OCI-LY1 (cell line): Measurements from ENCODE around the gene NELL1.

ENCODE experiments used
- H2AFZ ChIP-seq: fragments of 200-600 bp; sonication (generic), shearing (Covaris generic); 2 replicates; pipeline ENCODE4 v1.6.0; 2014; ENCODE audit warnings: antibody characterized with exemption, mild to moderate bottlenecking, low read length
- H3F3A ChIP-seq: fragments of 200-600 bp; sonication (generic), shearing (Covaris generic); 2 replicates; pipeline ENCODE4 v1.6.0; 2014; ENCODE audit warnings: mild to moderate bottlenecking, antibody characterized with exemption, low read length, moderate library complexity; ENCODE audit not compliant: insufficient read depth
- H3K27ac ChIP-seq: fragments of 200-600 bp; sonication (generic); 2 replicates; pipeline ENCODE4 v1.5.1; 2014; ENCODE audit warnings: low read length, mixed run types, mild to moderate bottlenecking, low read depth; ENCODE audit not compliant: poor library complexity, severe bottlenecking
- H3K27me3 ChIP-seq: fragments of 200-600 bp; sonication (generic); 2 replicates; pipeline ENCODE4 v1.6.0; 2014; ENCODE audit warnings: antibody characterized with exemption, mild to moderate bottlenecking, low read length, moderate library complexity; ENCODE audit not compliant: insufficient read depth
- H3K36me3 ChIP-seq: fragments of 200-600 bp; sonication (generic); 2 replicates; pipeline ENCODE4 v1.6.1; 2014; ENCODE audit warnings: mild to moderate bottlenecking, antibody characterized with exemption, low read length, moderate library complexity, mixed read lengths; ENCODE audit not compliant: insufficient read depth
- H3K4me1 ChIP-seq: fragments of 200-600 bp; sonication (generic); 2 replicates; pipeline ENCODE4 v1.5.1; 2014; ENCODE audit warnings: mild to moderate bottlenecking, low read length, moderate library complexity; ENCODE audit not compliant: insufficient read depth, severe bottlenecking
- H3K4me2 ChIP-seq: fragments of 200-600 bp; sonication (generic), shearing (Covaris generic); 2 replicates; pipeline ENCODE4 v1.6.1; 2014; ENCODE audit warnings: low read length
- H3K4me3 ChIP-seq: fragments of 200-600 bp; sonication (generic); 2 replicates; pipeline ENCODE4 v1.5.1; 2014; ENCODE audit warnings: low read length, low read depth, mild to moderate bottlenecking, mixed read lengths; ENCODE audit not compliant: poor library complexity, severe bottlenecking
- H3K79me2 ChIP-seq: fragments of 200-600 bp; shearing (Covaris generic); 2 replicates; pipeline ENCODE4 v1.6.1; 2016; ENCODE audit warnings: mixed run types, low read length, mixed read lengths; ENCODE audit not compliant: insufficient read depth
- H3K9ac ChIP-seq: fragments of 200-600 bp; sonication (generic), shearing (Covaris generic); 2 replicates; pipeline ENCODE4 v1.6.1; 2014; ENCODE audit warnings: mild to moderate bottlenecking, low read length, mixed read lengths
- H3K9me2 ChIP-seq: fragments of 200-600 bp; sonication (generic), shearing (Covaris generic); 2 replicates; pipeline ENCODE4 v1.6.1; 2014; ENCODE audit warnings: low read depth, mild to moderate bottlenecking, low read length, mixed read lengths
- H3K9me3 ChIP-seq: fragments of 200-600 bp; shearing (Covaris generic); 2 replicates; pipeline ENCODE4 v1.6.1; 2014; ENCODE audit warnings: low read length, mixed read lengths
- H4K20me1 ChIP-seq: fragments of 200-600 bp; sonication (generic), shearing (Covaris generic); 2 replicates; pipeline ENCODE4 v1.6.0; 2016; ENCODE audit warnings: mild to moderate bottlenecking, low read length; ENCODE audit not compliant: insufficient read depth
- EZH2 ChIP-seq: fragments of 200-600 bp; sonication (generic), shearing (Covaris generic); IDR thresholded peaks from 2 replicates; pipeline ENCODE4 v1.8.0; 2017; ENCODE audit warnings: borderline replicate concordance, mixed run types, mild to moderate bottlenecking, antibody characterized with exemption, low read length, moderate library complexity, mixed read lengths
- TF ChIP-seq, protein P1 (sequence below): fragments of 200-600 bp; sonication (generic), shearing (Covaris generic); IDR thresholded peaks from 2 replicates; pipeline ENCODE4 v1.5.1; 2017; ENCODE audit warnings: mild to moderate bottlenecking, antibody characterized with exemption, low read length, moderate library complexity, mixed read lengths

NELL1 gene

DNA sequence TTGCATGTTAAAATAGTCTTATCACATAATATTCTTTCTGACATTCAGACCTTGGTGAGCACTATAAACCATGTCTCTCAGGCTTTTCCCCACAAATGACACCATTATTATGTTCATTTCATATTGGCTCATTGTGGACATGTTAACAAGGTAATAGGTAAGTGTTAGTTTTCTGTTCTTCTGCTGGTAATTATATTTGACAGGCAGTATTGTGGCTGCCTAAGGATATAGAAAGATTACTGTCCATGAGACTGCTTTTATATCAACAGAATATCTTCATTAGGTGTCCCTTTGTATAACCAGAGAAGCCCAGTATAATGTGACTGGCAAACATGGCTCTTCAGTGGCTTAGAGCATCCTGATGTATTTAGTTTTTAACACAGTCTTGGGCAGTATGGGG is 590.7 kb downstream of the NELL1 start:
- H3K9ac ChIP-seq, result no peak overlapping the region
- no peaks in the 10 kb centered on the region for H3K27me3 ChIP-seq
- no peaks in the 10 kb centered on the region for H3K4me1 ChIP-seq
- no peak overlapping the region for H3K4me2 ChIP-seq
- H3F3A ChIP-seq, result no peaks in the 10 kb centered on the region
- TF ChIP-seq EZH2, result no peak
- TF ChIP-seq, protein P1, sequence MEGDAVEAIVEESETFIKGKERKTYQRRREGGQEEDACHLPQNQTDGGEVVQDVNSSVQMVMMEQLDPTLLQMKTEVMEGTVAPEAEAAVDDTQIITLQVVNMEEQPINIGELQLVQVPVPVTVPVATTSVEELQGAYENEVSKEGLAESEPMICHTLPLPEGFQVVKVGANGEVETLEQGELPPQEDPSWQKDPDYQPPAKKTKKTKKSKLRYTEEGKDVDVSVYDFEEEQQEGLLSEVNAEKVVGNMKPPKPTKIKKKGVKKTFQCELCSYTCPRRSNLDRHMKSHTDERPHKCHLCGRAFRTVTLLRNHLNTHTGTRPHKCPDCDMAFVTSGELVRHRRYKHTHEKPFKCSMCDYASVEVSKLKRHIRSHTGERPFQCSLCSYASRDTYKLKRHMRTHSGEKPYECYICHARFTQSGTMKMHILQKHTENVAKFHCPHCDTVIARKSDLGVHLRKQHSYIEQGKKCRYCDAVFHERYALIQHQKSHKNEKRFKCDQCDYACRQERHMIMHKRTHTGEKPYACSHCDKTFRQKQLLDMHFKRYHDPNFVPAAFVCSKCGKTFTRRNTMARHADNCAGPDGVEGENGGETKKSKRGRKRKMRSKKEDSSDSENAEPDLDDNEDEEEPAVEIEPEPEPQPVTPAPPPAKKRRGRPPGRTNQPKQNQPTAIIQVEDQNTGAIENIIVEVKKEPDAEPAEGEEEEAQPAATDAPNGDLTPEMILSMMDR, result no peak
- no peaks in the 10 kb centered on the region for H3K9me3 ChIP-seq
- no peak overlapping the region for H3K4me3 ChIP-seq
- no peak overlapping the region for H2AFZ ChIP-seq
- no peaks in the 10 kb centered on the region for H4K20me1 ChIP-seq
- H3K36me3 ChIP-seq, result no peaks in the 10 kb centered on the region
- H3K79me2 ChIP-seq, result no peaks in the 10 kb centered on the region
- H3K9me2 ChIP-seq, result no peaks in the 10 kb centered on the region
- H3K27ac ChIP-seq, result no peak overlapping the region

GRCh38 chr11:21262992-21263391 is 593.6 kb downstream of the NELL1 start:
- no peaks in the 10 kb centered on the region for H3K9me3 ChIP-seq
- H3F3A ChIP-seq, result no peaks in the 10 kb centered on the region
- no peak overlapping the region for H3K27ac ChIP-seq
- no peaks in the 10 kb centered on the region for H3K36me3 ChIP-seq
- H3K4me3 ChIP-seq, result no peak overlapping the region
- TF ChIP-seq, protein P1, result no peak
- no peak for TF ChIP-seq EZH2
- no peaks in the 10 kb centered on the region for H3K79me2 ChIP-seq
- no peak overlapping the region for H2AFZ ChIP-seq
- no peak overlapping the region for H3K9ac ChIP-seq
- no peaks in the 10 kb centered on the region for H3K4me1 ChIP-seq
- H3K27me3 ChIP-seq, result no peaks in the 10 kb centered on the region
- H4K20me1 ChIP-seq, result no peaks in the 10 kb centered on the region
- H3K9me2 ChIP-seq, result no peaks in the 10 kb centered on the region
- H3K4me2 ChIP-seq, result no peak overlapping the region

- no peaks in the 10 kb centered on the region for H3K9me3 ChIP-seq
- H3K27me3 ChIP-seq, result no peaks in the 10 kb centered on the region
- H3K9ac ChIP-seq, result no peak overlapping the region
- no peak overlapping the region for H3K4me2 ChIP-seq
- H3K79me2 ChIP-seq, result no peaks in the 10 kb centered on the region
- no peaks in the 10 kb centered on the region for H4K20me1 ChIP-seq
- H3K27ac ChIP-seq, result no peak overlapping the region
- no peaks in the 10 kb centered on the region for H3K4me1 ChIP-seq
- H3K9me2 ChIP-seq, result no peaks in the 10 kb centered on the region
- H3F3A ChIP-seq, result no peaks in the 10 kb centered on the region
- no peak overlapping the region for H2AFZ ChIP-seq
- H3K36me3 ChIP-seq, result no peaks in the 10 kb centered on the region
- H3K4me3 ChIP-seq, result no peak overlapping the region
- TF ChIP-seq, protein P1, result no peak
- no peak for TF ChIP-seq EZH2
These were observed 594.7 kb downstream of the NELL1 start for GRCh38 chr11:21264125-21264524.
